ENCODE results near the gene DCC. TPM values are rescaled to one million over a fixed set of nuclear protein-coding genes. Genes with fewer than 3 reads are reported as not detected.

Gene DCC
- polyA plus RNA-seq, 1 donor (not counting 4 experiments of a cell fraction or from before 2014, with no cell fraction given), result not detected

DNA sequence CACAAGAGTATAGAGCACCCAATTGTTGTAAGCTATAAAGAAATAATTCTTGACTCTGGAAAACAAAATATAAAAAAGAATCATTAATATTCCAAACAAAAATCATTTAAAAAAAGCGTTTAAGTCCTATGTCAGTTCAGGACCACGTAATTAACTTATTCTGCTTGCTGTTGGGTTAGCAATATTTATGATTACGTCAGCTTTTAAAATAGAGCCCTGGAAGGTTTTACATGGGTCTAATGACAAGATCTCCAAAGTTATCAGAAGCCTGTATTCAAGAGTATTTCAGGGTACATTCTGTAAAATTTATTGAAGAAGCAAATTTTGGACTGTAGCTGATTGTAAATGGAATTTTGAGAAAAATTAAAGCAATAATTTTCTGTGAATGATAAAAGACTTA lies 521.6 kb downstream of the DCC start:
- Histone ChIP-seq H3K27ac (ENCODE audit: control insufficient read depth, insufficient read depth, low read length) (no peak overlapping the region), H3K9me3 (ENCODE audit: control insufficient read depth, low read depth, low read length) (no peaks in the 10 kb centered on the region), H4K20me1 (ENCODE audit: control insufficient read depth, extremely low read depth, insufficient read depth, low read length) (no peaks in the 10 kb centered on the region), H3K27me3 (ENCODE audit: control insufficient read depth, extremely low read depth, insufficient read depth, low read length) (no peaks in the 10 kb centered on the region), H3K4me1 (ENCODE audit: control insufficient read depth, extremely low read depth, insufficient read depth, low read length) (no peaks in the 10 kb centered on the region), H3K79me2 (ENCODE audit: control insufficient read depth, insufficient read depth, low read length) (no peaks in the 10 kb centered on the region), H3K4me2 (ENCODE audit: control insufficient read depth, extremely low read depth, insufficient read depth, low read depth, low read length) (no peak overlapping the region), H3K36me3 (ENCODE audit: control insufficient read depth in 2 of 2, extremely low read depth in 1 of 2, insufficient read depth in 2 of 2, low read length in 2 of 2) (no peaks in the 10 kb centered on the region), H3K4me3 (ENCODE audit: control insufficient read depth in 2 of 3, extremely low read depth in 1 of 3, insufficient read depth in 2 of 3, low read depth in 1 of 3, low read length in 3 of 3) (no peak overlapping the region), H3K9ac (ENCODE audit: control insufficient read depth, extremely low read depth, insufficient read depth, low read length) (no peak overlapping the region), H2AFZ (ENCODE audit: control insufficient read depth, low read length) (no peak overlapping the region), H3K9me1 (ENCODE audit: control insufficient read depth, extremely low read depth, insufficient read depth, low read length) (no peaks in the 10 kb centered on the region)
- no peak for TF ChIP-seq EZH2 (IDR thresholded peaks at IDR 0.05; ENCODE audit: low read length)
- TF ChIP-seq, protein P1, sequence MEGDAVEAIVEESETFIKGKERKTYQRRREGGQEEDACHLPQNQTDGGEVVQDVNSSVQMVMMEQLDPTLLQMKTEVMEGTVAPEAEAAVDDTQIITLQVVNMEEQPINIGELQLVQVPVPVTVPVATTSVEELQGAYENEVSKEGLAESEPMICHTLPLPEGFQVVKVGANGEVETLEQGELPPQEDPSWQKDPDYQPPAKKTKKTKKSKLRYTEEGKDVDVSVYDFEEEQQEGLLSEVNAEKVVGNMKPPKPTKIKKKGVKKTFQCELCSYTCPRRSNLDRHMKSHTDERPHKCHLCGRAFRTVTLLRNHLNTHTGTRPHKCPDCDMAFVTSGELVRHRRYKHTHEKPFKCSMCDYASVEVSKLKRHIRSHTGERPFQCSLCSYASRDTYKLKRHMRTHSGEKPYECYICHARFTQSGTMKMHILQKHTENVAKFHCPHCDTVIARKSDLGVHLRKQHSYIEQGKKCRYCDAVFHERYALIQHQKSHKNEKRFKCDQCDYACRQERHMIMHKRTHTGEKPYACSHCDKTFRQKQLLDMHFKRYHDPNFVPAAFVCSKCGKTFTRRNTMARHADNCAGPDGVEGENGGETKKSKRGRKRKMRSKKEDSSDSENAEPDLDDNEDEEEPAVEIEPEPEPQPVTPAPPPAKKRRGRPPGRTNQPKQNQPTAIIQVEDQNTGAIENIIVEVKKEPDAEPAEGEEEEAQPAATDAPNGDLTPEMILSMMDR (optimal IDR thresholded peaks at IDR 0.05 in 1 of 3, IDR thresholded peaks at IDR 0.05 in 1 of 3, conservative IDR thresholded peaks at IDR 0.05 in 1 of 3; ENCODE audit: extremely low read depth in 1 of 3, insufficient read depth in 2 of 3, low read length in 3 of 3), result no peak
- no peak for DNase-seq (ENCODE audit: low read depth, low spot score)
- dilution Hi-C loops (cut with MboI; ENCODE audit: extremely low pct_ligation_motif_present, low sequenced_read_pairs), result no loop called here
- FAIRE-seq, result no peak

DNA sequence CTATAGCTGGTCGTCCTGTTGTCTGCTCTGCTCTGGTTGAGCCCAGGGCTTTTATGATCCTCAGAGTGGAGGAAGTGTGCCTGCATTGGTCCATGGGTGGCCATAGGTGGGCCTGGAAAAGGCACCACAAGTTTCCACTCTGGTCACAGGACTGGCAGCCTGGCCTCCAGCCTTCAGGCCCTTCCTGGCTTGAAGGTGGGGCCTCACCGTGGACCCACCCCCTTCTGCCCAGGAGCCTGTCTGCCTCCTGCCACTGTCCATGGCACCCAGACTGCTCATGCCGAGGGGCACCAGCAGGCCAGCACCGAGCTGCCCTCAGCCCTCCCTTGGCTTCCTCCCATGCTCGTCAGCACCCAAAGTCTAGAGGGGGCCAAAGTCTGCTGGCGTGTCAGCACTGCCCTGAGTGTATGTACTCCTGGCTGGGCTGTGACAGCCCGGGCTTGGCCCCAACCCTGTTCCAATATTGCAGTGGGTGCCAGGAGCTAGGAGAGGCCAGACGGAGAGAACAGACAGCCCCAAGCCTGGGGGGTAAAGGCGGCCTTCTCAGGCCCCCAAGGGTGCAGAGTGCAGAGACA lies 529.4 kb downstream of the DCC start:
- no peaks in the 10 kb centered on the region for H3K4me1 ChIP-seq (ENCODE audit: control insufficient read depth, extremely low read depth, insufficient read depth, low read length)
- DNase-seq (ENCODE audit: low read depth, low spot score), result no peak
- no peaks in the 10 kb centered on the region for H3K79me2 ChIP-seq (ENCODE audit: control insufficient read depth, insufficient read depth, low read length)
- no peak overlapping the region for H3K27ac ChIP-seq (ENCODE audit: control insufficient read depth, insufficient read depth, low read length)
- no peak overlapping the region for H2AFZ ChIP-seq (ENCODE audit: control insufficient read depth, low read length)
- no peaks in the 10 kb centered on the region for H3K27me3 ChIP-seq (ENCODE audit: control insufficient read depth, extremely low read depth, insufficient read depth, low read length)
- no peaks in the 10 kb centered on the region for H3K9me3 ChIP-seq (ENCODE audit: control insufficient read depth, low read depth, low read length)
- H3K36me3 ChIP-seq (ENCODE audit: control insufficient read depth in 2 of 2, extremely low read depth in 1 of 2, insufficient read depth in 2 of 2, low read length in 2 of 2), result no peaks in the 10 kb centered on the region
- no peak overlapping the region for H3K4me2 ChIP-seq (ENCODE audit: control insufficient read depth, extremely low read depth, insufficient read depth, low read depth, low read length)
- dilution Hi-C loops (cut with MboI; ENCODE audit: extremely low pct_ligation_motif_present, low sequenced_read_pairs), result no loop called here
- TF ChIP-seq EZH2 (IDR thresholded peaks at IDR 0.05; ENCODE audit: low read length), result no peak
- TF ChIP-seq, protein P1 (optimal IDR thresholded peaks at IDR 0.05 in 1 of 3, IDR thresholded peaks at IDR 0.05 in 1 of 3, conservative IDR thresholded peaks at IDR 0.05 in 1 of 3; ENCODE audit: extremely low read depth in 1 of 3, insufficient read depth in 2 of 3, low read length in 3 of 3), result no peak
- no peaks in the 10 kb centered on the region for H3K9me1 ChIP-seq (ENCODE audit: control insufficient read depth, extremely low read depth, insufficient read depth, low read length)
- H3K9ac ChIP-seq (ENCODE audit: control insufficient read depth, extremely low read depth, insufficient read depth, low read length), result no peak overlapping the region
- no peak for FAIRE-seq
- no peaks in the 10 kb centered on the region for H4K20me1 ChIP-seq (ENCODE audit: control insufficient read depth, extremely low read depth, insufficient read depth, low read length)
- H3K4me3 ChIP-seq (ENCODE audit: control insufficient read depth in 2 of 3, extremely low read depth in 1 of 3, insufficient read depth in 2 of 3, low read depth in 1 of 3, low read length in 3 of 3), result no peak overlapping the region

Data from keratinocyte (primary cell).